Subcutaneous abdominal adipose tissue (tissue), 5 donors: ENCODE results near the gene HP1BP3.

Experiments used
- H3K27ac ChIP-seq: one replicate; pipeline ENCODE4 v1.7.0; 2013; ENCODE audit warnings: low read depth, mild to moderate bottlenecking, inconsistent platforms, low read length, moderate library complexity
- H3K27me3 ChIP-seq, 5 donors: one replicate each; pipeline ENCODE4 v1.7.0; 2013; ENCODE audit warnings: low read length in 5 of 5, inconsistent platforms in 1 of 5; ENCODE audit not compliant: control insufficient read depth in 5 of 5, insufficient read depth in 4 of 5
- H3K36me3 ChIP-seq, 5 donors: one replicate each; pipeline ENCODE4 v1.7.0; 2013; ENCODE audit warnings: low read length in 5 of 5; ENCODE audit not compliant: control insufficient read depth in 5 of 5, insufficient read depth in 5 of 5
- H3K4me1 ChIP-seq, 5 donors: one replicate each; pipeline ENCODE4 v1.7.0; 2013; ENCODE audit warnings: low read length in 5 of 5, mild to moderate bottlenecking in 3 of 5, moderate library complexity in 1 of 5; ENCODE audit not compliant: control insufficient read depth in 5 of 5, insufficient read depth in 5 of 5
- H3K4me3 ChIP-seq, 5 donors: one replicate each; pipeline ENCODE4 v1.7.0; 2013; ENCODE audit warnings: low read length in 5 of 5, low read depth in 1 of 5
- H3K9ac ChIP-seq, 5 donors: one replicate each; pipeline ENCODE4 v1.7.0; 2013; ENCODE audit warnings: low read length in 5 of 5, mild to moderate bottlenecking in 4 of 5, moderate library complexity in 3 of 5
- H3K9me3 ChIP-seq, 5 donors: one replicate each; pipeline ENCODE4 v1.7.0; 2013; ENCODE audit warnings: low read length in 5 of 5; ENCODE audit not compliant: control insufficient read depth in 5 of 5
- donor health status: healthy.
- donor health status: healthy.
- donor health status: healthy.
- donor health status: healthy.
- donor health status: healthy.

The HP1BP3 gene

GRCh38 chr1:20728371-20729154 is 58.5 kb downstream of the HP1BP3 start:
- no peak overlapping the region for H3K4me3 ChIP-seq
- no peak overlapping the region for H3K27ac ChIP-seq
- no peak overlapping the region for H3K9ac ChIP-seq
- H3K36me3 ChIP-seq: no peaks in the 10 kb centered on the region
- peaks cover 29 to 39% (median 35%) of the 10 kb centered on the region in 5 donors for H3K27me3 ChIP-seq
- H3K4me1 ChIP-seq: peaks cover 2 to 24% (median 21%) of the 10 kb centered on the region in 5 donors
- H3K9me3 ChIP-seq: no peaks in the 10 kb centered on the region

DNA sequence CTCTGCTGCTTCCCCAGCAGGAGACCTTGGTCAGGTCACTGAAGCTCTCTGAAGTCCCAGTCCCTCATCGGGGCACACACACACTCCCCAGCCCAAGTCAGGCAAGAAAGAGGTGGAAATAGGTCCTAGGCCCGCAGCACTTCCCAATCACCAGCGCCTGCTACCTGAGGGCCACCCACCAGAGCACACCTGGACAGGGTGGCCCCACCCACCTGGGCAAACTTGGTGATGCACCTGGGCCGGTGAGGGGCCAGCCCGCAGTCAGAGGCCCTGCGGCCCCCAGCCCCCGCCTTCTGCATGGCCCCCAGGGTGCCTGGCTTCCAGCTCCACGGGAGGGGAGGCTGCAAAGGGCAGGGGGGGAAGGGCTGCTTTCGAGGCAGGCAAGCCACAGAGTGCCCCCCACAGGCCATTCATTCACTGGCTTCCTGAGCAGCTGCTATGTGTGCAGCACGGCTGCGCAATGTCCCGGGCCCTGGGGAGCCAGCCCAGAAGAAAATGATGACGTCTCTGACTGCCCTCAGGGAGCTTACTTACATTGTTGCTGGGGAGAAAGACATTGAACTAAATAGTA is 59.3 kb downstream of the HP1BP3 start:
- H3K9ac ChIP-seq: no peak overlapping the region
- no peak overlapping the region for H3K4me3 ChIP-seq
- no peaks in the 10 kb centered on the region for H3K9me3 ChIP-seq
- H3K4me1 ChIP-seq: peaks cover 0 to 16% (median 15%) of the 10 kb centered on the region in 5 donors
- H3K27ac ChIP-seq: no peak overlapping the region
- H3K36me3 ChIP-seq: no peaks in the 10 kb centered on the region
- H3K27me3 ChIP-seq: peaks cover 29 to 39% (median 35%) of the 10 kb centered on the region in 5 donors

DNA sequence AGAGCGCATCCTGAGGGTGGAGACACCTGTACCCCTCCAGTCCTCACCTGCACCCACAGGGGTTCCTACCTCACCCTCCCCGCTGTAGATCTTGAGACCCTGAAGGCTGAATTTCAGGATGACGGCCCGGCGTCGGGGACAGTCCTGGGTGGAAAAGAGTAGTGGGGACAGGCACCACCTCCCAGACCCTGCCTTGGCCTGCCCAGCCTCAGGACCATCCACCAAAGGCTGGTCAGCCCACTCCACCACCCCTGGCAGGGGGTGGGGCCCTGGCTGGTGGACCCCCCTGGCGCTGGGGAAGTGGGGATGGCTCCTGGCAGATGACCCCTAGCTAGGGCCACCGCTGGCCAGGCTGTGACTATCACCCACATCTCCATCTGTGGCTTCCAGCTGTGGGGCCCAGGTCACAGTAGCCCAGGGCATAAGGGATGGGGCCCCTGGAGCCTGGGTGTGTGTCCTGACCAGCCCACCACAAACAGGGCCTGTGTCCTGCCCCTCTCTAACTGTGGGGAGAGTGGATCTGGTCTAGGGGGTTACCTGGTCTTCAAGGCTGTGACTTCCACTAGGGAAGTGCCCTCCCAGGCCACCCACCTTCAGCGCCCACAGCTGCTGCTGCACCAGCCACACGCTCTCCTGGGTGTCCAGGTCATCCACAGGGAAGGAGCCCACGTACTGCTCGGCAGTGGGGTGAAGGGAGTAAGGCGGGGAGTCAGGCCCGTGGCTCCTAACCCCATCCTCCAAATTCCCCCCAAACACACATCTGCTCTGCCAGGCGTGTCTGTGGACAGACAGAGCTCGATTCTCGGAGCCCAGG is 60.0 kb downstream of the HP1BP3 start:
- no peak overlapping the region for H3K9ac ChIP-seq
- peaks cover 29 to 38% (median 32%) of the 10 kb centered on the region in 5 donors for H3K27me3 ChIP-seq
- no peaks in the 10 kb centered on the region for H3K36me3 ChIP-seq
- H3K9me3 ChIP-seq: no peaks in the 10 kb centered on the region
- H3K4me3 ChIP-seq: no peak overlapping the region
- no peak overlapping the region for H3K27ac ChIP-seq
- H3K4me1 ChIP-seq: peaks cover 0 to 9% (median 8%) of the 10 kb centered on the region in 5 donors

DNA sequence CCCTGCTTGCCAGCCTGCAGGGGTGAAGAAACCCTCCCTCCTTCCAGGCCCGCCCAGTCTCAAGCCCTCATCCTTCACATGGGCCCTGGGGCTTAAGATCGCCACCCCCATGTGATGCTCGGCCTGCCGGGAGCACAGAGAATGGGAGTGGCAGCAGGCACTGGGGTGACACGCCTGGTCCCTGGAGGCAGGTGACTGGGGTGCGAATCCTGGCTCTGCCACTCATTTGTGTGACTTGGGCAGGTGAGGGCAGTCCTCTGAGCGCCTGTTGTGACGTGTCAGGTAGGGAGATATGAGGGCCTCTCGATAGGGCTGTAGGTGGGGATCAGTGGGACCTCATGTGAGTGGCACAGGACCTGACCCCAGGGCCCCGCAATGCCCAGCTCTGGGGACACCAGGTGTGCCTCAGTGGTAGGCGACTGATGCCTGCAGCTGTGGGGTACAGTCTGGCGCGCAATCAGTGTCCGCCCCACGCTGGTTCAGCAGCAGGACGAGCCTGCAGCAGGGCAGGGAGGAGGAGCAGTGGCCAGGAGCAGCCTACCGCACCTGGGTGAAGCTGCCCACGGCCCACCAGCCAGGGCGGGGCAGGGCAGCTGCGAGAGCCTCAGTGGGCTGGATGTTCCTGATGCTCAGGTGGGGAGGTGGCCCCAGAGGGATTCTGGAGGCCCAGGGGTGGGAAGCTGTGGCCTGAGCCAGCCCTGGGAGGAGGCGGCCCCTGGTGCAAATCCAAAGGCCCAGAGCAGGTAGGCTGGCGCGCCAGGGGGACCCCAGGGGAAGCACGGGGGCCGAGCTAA is 60.8 kb downstream of the HP1BP3 start:
- no peak overlapping the region for H3K4me3 ChIP-seq
- no peaks in the 10 kb centered on the region for H3K36me3 ChIP-seq
- no peak overlapping the region for H3K9ac ChIP-seq
- H3K4me1 ChIP-seq: peaks cover 0 to 3% (median 2%) of the 10 kb centered on the region in 5 donors
- H3K27ac ChIP-seq: no peak overlapping the region
- H3K9me3 ChIP-seq: no peaks in the 10 kb centered on the region
- H3K27me3 ChIP-seq: peaks cover 26 to 36% (median 30%) of the 10 kb centered on the region in 5 donors

- H3K9ac ChIP-seq: no peak overlapping the region
- H3K27ac ChIP-seq: no peak overlapping the region
- no peaks in the 10 kb centered on the region for H3K36me3 ChIP-seq
- H3K27me3 ChIP-seq: peaks cover 19 to 27% (median 22%) of the 10 kb centered on the region in 5 donors
- H3K4me1 ChIP-seq: no peaks in the 10 kb centered on the region
- no peak overlapping the region for H3K4me3 ChIP-seq
- no peaks in the 10 kb centered on the region for H3K9me3 ChIP-seq
These were observed 61.7 kb downstream of the HP1BP3 start for GRCh38 chr1:20725189-20726117.

DNA sequence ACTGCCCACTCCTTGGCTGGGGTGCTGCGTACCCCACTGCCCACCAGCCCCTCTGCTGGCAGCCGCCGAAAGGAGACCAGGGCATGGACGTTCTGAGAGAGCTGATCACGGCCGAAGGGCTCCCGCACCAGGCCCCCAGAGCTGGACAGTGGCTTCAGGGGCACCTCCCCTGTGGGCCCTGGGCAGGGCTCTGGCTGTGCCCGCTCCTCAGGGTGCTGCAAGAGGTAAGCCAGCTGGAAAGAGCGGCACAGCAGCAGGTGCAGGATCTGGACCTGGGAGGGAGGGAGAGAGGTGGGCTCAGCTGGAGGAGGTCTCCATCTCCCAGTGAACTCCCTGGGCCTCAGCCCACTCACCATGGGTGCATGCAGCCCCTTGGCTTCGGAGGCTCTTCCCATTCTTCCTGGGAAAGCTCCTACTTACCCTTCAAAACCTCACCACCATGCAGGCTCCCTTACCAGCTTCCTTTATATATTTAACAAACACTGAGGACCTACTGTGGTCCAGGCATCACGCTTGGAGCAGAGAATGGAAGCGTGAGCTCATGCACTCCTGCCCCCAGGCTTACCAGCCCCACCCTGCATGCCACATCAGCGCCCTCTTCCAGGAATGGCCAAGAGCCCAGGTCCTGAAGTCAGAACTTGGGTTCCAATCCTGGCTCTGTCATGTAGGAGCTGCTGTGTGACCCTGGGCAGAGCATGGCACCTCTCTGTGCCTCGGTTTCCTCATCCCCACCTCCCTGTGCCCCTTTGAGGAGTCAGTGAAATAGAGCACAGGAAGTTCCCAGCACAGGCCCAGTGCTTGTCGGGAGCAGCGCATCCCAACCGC is 62.5 kb downstream of the HP1BP3 start:
- Histone ChIP-seq H3K4me1 (no peaks in the 10 kb centered on the region), H3K27me3 (peaks cover 10 to 19% (median 15%) of the 10 kb centered on the region in 5 donors), H3K36me3 (no peaks in the 10 kb centered on the region), H3K27ac (no peak overlapping the region), H3K4me3 (no peak overlapping the region), H3K9ac (no peak overlapping the region), H3K9me3 (no peaks in the 10 kb centered on the region)

GRCh38 chr1:20723537-20724363 is 63.4 kb downstream of the HP1BP3 start:
- Histone ChIP-seq H3K4me3 (no peak overlapping the region), H3K27me3 (peaks cover 2 to 12% (median 7%) of the 10 kb centered on the region in 5 donors), H3K27ac (no peak overlapping the region), H3K36me3 (no peaks in the 10 kb centered on the region), H3K4me1 (no peaks in the 10 kb centered on the region), H3K9ac (no peak overlapping the region), H3K9me3 (no peaks in the 10 kb centered on the region)

GRCh38 chr1:20723159-20723536 is 64.0 kb downstream of the HP1BP3 start:
- Histone ChIP-seq H3K27me3 (peaks cover 0 to 6% (median 2%) of the 10 kb centered on the region in 5 donors), H3K27ac (no peak overlapping the region), H3K9me3 (no peaks in the 10 kb centered on the region), H3K4me3 (no peak overlapping the region), H3K4me1 (peaks cover 0 to 2% (median 2%) of the 10 kb centered on the region in 5 donors), H3K36me3 (no peaks in the 10 kb centered on the region), H3K9ac (no peak overlapping the region)
